Lower leg skin (tissue), 4 donors: ENCODE measurements around the gene CHIC2. TPM values are rescaled to one million over a fixed set of nuclear protein-coding genes. Genes with fewer than 3 reads are reported as not detected.

Experiments used
- DNase-seq, 2 donors: peaks; one replicate each; pipeline ENCODE4 v3.0.0-alpha.2; 2019; ENCODE audit warnings: low spot score in 2 of 2
- H3K4me3 ChIP-seq: fragments of 200-600 bp; sonication (generic); 2 replicates; pipeline ENCODE4 v1.5.1; 2017; ENCODE audit warnings: mild to moderate bottlenecking, low read depth; ENCODE audit not compliant: poor library complexity, severe bottlenecking
- CTCF ChIP-seq, 3 donors: fragments of 450-650 bp; IDR thresholded peaks; one replicate each; pipeline ENCODE4 v1.5.1; 2016; ENCODE audit warnings: antibody characterized with exemption in 3 of 3, mild to moderate bottlenecking in 3 of 3, moderate library complexity in 2 of 3
- POLR2A ChIP-seq, 2 donors: fragments of 450-650 bp; IDR thresholded peaks; one replicate each; pipeline ENCODE4 v1.6.1; 2016 to 2017; ENCODE audit warnings: antibody characterized with exemption in 2 of 2, mild to moderate bottlenecking in 1 of 2, moderate library complexity in 1 of 2
- WGBS, 2 donors: methylation state at CpG; one replicate each; pipeline ENCODE4 v1.1.5; 2018; 5-methylcytosine and 5-hydroxymethylcytosine counted together
- intact Hi-C: fragments of 100-400 bp; cut with DNase I; formaldehyde crosslinking; loops from one replicate; pipeline ENCODE4 v1.15.0; 2023; ENCODE audit warnings: low total_unique reads
- total RNA-seq, 4 donors: library from RNA; depleted of rRNA; stranded (reverse); fragments of >200 nt; gene quantifications; one replicate each; pipeline ENCODE4 v1.1.0, GENCODE V29; 2016

CHIC2 gene
- total RNA-seq, 4 donors from 2014 or later = 63.0 to 80.7 (median 69.8) TPM

- H3K4me3 ChIP-seq = no peak overlapping the region
- intact Hi-C loops = no loop called here
- 89 to 95% methylated on average over 2 of the region's 2 CpGs for WGBS, 2 donors
- DNase-seq = no peak
- TF ChIP-seq CTCF (IDR thresholded peaks at IDR 0.05) = no peak
- TF ChIP-seq POLR2A (IDR thresholded peaks at IDR 0.05) = no peak
These were observed 89.8 kb downstream of the CHIC2 start for GRCh38 chr4:53974561-53974960.

- no peak for TF ChIP-seq POLR2A (IDR thresholded peaks at IDR 0.05)
- TF ChIP-seq CTCF (IDR thresholded peaks at IDR 0.05) = no peak
- no peak for DNase-seq
- WGBS, 2 donors = 93% methylated on average over 1 of the region's 1 CpG
- intact Hi-C loops = no loop called here
- no peak overlapping the region for H3K4me3 ChIP-seq
These were observed 96.4 kb downstream of the CHIC2 start for GRCh38 chr4:53967986-53968385.

- no peak overlapping the region for H3K4me3 ChIP-seq
- TF ChIP-seq CTCF (IDR thresholded peaks at IDR 0.05) = no peak
- no peak for TF ChIP-seq POLR2A (IDR thresholded peaks at IDR 0.05)
- intact Hi-C loops = no loop called here
- DNase-seq = no peak
- WGBS, 2 donors = 31 to 52% methylated on average over 3 of the region's 3 CpGs
These were observed 100.6 kb downstream of the CHIC2 start for GRCh38 chr4:53963781-53964180.

- intact Hi-C loops = no loop called here
- DNase-seq = no peak
- TF ChIP-seq POLR2A (IDR thresholded peaks at IDR 0.05) (no peak), CTCF (IDR thresholded peaks at IDR 0.05) (no peak)
- WGBS, 2 donors = 81 to 91% methylated on average over 4 of the region's 4 CpGs
- H3K4me3 ChIP-seq = no peak overlapping the region
These were observed 101.1 kb downstream of the CHIC2 start for GRCh38 chr4:53963336-53963735.

DNA sequence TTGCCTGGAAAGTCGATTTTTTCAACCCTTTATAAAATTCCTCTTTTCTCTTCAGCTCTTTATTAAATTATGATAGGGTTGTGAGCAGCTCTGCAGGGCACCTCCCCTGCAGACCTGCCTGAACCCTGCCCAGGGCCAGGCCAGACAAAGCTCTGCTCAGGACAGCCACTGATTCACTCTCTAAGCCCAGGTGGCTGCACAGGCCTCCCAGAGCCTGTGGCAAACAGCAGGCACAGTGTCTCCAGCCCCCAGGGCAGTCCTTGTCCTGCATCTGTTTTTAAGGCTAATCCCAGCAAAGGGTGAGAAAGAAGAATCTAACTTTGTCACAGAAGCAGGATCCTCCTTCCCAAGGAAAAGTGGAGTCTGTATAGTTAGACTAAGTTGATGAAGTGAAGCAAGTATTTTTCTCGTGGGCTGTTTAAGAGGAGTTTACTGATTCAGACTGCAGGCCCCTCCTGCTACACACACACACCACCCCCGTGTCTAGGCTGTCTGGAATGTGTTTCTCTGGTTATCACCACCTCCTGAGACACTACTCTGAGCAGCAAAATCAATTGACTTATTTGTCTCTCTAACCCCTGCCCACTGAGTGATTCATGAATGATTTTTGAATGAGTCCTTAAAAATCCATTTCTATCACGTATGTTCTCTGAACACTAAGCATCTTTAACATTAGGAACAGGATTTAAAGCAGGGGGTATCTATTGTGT lies 101.7 kb downstream of the CHIC2 start:
- 58 to 61% methylated on average over 4 of the region's 4 CpGs for WGBS, 2 donors
- H3K4me3 ChIP-seq = no peak overlapping the region
- intact Hi-C loops = no loop called here
- TF ChIP-seq CTCF (IDR thresholded peaks at IDR 0.05) = no peak
- no peak for TF ChIP-seq POLR2A (IDR thresholded peaks at IDR 0.05)
- DNase-seq = no peak

DNA sequence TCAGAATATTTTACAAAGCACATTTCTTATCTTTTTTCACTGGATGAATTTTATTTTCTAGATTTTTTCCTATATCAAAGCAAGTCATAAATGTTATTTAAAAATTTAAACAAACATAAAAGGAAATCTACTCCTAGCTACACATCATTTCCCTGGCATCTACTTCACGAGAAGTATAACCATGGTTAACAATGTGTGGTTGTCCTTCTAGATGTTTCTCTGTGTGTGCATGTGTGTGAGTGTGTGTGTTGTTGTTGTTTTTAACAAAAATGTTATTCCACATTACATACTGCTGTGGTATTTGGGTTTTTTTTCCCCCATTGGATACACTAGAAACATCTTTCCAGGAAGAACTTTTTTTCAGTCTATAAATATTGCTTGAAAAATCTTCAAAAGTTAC lies 103.1 kb downstream of the CHIC2 start:
- WGBS, 2 donors = 93 to 95% methylated on average over 1 of the region's 1 CpG
- no peak for TF ChIP-seq POLR2A (IDR thresholded peaks at IDR 0.05)
- no peak for TF ChIP-seq CTCF (IDR thresholded peaks at IDR 0.05)
- no peak overlapping the region for H3K4me3 ChIP-seq
- no peak for DNase-seq
- intact Hi-C loops = no loop called here
